Mucosa of gallbladder (tissue), 1 donor: ENCODE measurements around the gene RBL2. TPM values are rescaled to one million over a fixed set of nuclear protein-coding genes. Genes with fewer than 3 reads are reported as not detected.
"Not testable (repeated sequence)": the region's sequence is repeated elsewhere in the genome, so short reads cannot be mapped to it uniquely, and the experiment has no call there.

Experiments used
- DNase-seq: peaks from one replicate; pipeline ENCODE4 v3.0.0-alpha.2; 2020; ENCODE audit warnings: low spot score
- total RNA-seq: library from RNA; stranded (reverse); gene quantifications from one replicate; pipeline ENCODE4 v1.2.1, GENCODE V29; 2021
- donor health status: DM: no; HTN: no; CAD: no.

RBL2 gene
- total RNA-seq, 1 donor from 2014 or later, result 83.6 TPM

DNA sequence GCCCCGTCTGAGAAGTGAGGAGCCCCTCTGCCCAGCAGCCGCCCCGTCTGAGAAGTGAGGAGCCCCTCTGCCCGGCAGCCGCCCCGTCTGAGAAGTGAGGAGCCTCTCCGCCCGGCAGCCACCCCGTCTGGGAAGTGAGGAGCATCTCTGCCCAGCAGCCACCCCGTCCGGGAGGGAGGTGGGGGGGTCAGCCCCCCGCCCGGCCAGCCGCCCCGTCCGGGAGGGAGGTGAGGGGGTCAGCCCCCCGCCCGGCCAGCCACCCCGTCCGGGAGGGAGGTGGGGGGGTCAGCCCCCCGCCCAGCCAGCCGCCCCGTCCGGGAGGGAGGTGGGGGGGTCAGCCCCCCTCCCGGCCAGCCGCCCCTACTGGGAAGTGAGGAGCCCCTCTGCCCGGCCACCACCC lies 105.1 kb downstream of the RBL2 start:
- DNase-seq, result not testable (repeated sequence)

GRCh38 chr16:53539759-53540718 lies 105.8 kb downstream of the RBL2 start:
- DNase-seq, result not testable (repeated sequence)

Other genes with a start within 250 kb of the RBL2 start
- 42.6 TPM for gene AKTIP, start 68.7 kb downstream of the RBL2 start, total RNA-seq